HepG2 (cell line): Measurements from ENCODE around the gene ISY1. TPM values are rescaled to one million over a fixed set of nuclear protein-coding genes. Genes with fewer than 3 reads are reported as not detected.

Experiments
- CAMTA2 ChIP-seq: sonication (generic); formaldehyde crosslinking; IDR thresholded peaks from 2 replicates; pipeline ENCODE4 v1.4.0; 2020; ENCODE audit warnings: mild to moderate bottlenecking, missing genetic modification reagents, borderline replicate concordance
- IRF9 ChIP-seq: sonication (generic); formaldehyde crosslinking; IDR thresholded peaks from 2 replicates; pipeline ENCODE4 v1.8.0; 2022; ENCODE audit warnings: missing genetic modification reagents, mild to moderate bottlenecking, borderline replicate concordance
- JDP2 ChIP-seq: sonication (generic); formaldehyde crosslinking; IDR thresholded peaks from 2 replicates; pipeline ENCODE4 v1.8.1; 2022; ENCODE audit warnings: missing genetic modification reagents, borderline replicate concordance
- NRL ChIP-seq: sonication (generic); formaldehyde crosslinking; IDR thresholded peaks from 2 replicates; pipeline ENCODE4 v1.5.0; 2020; ENCODE audit warnings: missing genetic modification reagents, mild to moderate bottlenecking, moderate library complexity, borderline replicate concordance
- POGZ ChIP-seq: sonication (generic); formaldehyde crosslinking; IDR thresholded peaks from 2 replicates; pipeline ENCODE4 v1.4.0; 2020; ENCODE audit warnings: mild to moderate bottlenecking, missing genetic modification reagents
- SMAD3 ChIP-seq: sonication (generic); formaldehyde crosslinking; IDR thresholded peaks from 2 replicates; pipeline ENCODE4 v1.4.0; 2020; ENCODE audit warnings: missing genetic modification reagents
- TARDBP ChIP-seq: sonication (generic); formaldehyde crosslinking; IDR thresholded peaks from 2 replicates; pipeline ENCODE4 v1.8.0; 2022; ENCODE audit warnings: mild to moderate bottlenecking, missing genetic modification reagents
- ZBTB25 ChIP-seq: IDR thresholded peaks from 2 replicates; pipeline ENCODE4 v1.6.1; 2018; ENCODE audit warnings: missing genetic modification reagents
- ZBTB40 ChIP-seq, 2 experiments: fragments of 450-650 bp in 1 of 2; sonication (generic) in 1 of 2; formaldehyde crosslinking in 1 of 2; IDR thresholded peaks; 2 replicates each; pipeline versions ENCODE4 v1.6.1 to v1.8.0; 2016 to 2022; ENCODE audit warnings: antibody characterized with exemption in 1 of 2, mild to moderate bottlenecking in 1 of 2, missing genetic modification reagents in 1 of 2
- ZFP36L2 ChIP-seq: sonication (generic); formaldehyde crosslinking; IDR thresholded peaks from 2 replicates; pipeline ENCODE4 v1.4.0; 2020; ENCODE audit warnings: missing genetic modification reagents
- ZIK1 ChIP-seq: sonication (generic); formaldehyde crosslinking; IDR thresholded peaks from 2 replicates; pipeline ENCODE4 v1.5.0; 2020; ENCODE audit warnings: mild to moderate bottlenecking, low read depth, missing genetic modification reagents, borderline replicate concordance
- ZKSCAN5 ChIP-seq: sonication (generic); formaldehyde crosslinking; IDR thresholded peaks from 2 replicates; pipeline ENCODE4 v1.5.1; 2020; ENCODE audit warnings: mild to moderate bottlenecking, missing genetic modification reagents
- ZNF232 ChIP-seq: sonication (generic); formaldehyde crosslinking; IDR thresholded peaks from 2 replicates; pipeline ENCODE4 v1.4.0; 2020; ENCODE audit warnings: missing genetic modification reagents, borderline replicate concordance
- ZNF484 ChIP-seq: sonication (generic); formaldehyde crosslinking; IDR thresholded peaks from 2 replicates; pipeline ENCODE4 v1.5.1; 2020; ENCODE audit warnings: mild to moderate bottlenecking, low read depth, missing genetic modification reagents, borderline replicate concordance
- ZNF839 ChIP-seq: sonication (generic); formaldehyde crosslinking; IDR thresholded peaks from 2 replicates; pipeline ENCODE4 v1.4.0; 2020; ENCODE audit warnings: missing genetic modification reagents, mild to moderate bottlenecking, borderline replicate concordance
- polyA plus RNA-seq, 8 experiments: library from polyadenylated mRNA; depleted of rRNA in 3 of 8; stranded (reverse) in 7 of 8; unstranded in 1 of 8; fragments of >200 nt; fragmentation: Illumina TruSeq in 4 of 8; extraction: Trizol in 4 of 8; gene quantifications; 2 replicates each; pipeline versions ENCODE4 v1.2.1 to v1.2.3, GENCODE V29; 2011 to 2016; ENCODE audit warnings: low read depth in 4 of 8, missing spikeins in 1 of 8, mixed read lengths in 1 of 8; ENCODE audit not compliant: insufficient read depth in 1 of 8
- total RNA-seq, 5 experiments: library from RNA; depleted of rRNA; stranded (reverse); fragments of >200 nt; fragmentation: Illumina TruSeq; extraction: Trizol; gene quantifications; 2 replicates each; pipeline ENCODE4 v1.2.3, GENCODE V29; 2016; ENCODE audit warnings: low read depth in 1 of 5

The ISY1 gene
- total and polyA plus RNA-seq, 2 of the 13 experiments (the other 11 are each of a cell fraction or from before 2014, with no cell fraction given): 21.0 to 39.1 TPM

- TF ChIP-seq ZBTB40 (IDR thresholded peaks at IDR 0.05) (no peak), ZBTB40 (CRISPR knock-in tag; IDR thresholded peaks at IDR 0.05) (peak; percentile 45; the same call in 1 of the 2 replicates), JDP2 (no peak; the same call in 1 of the 2 replicates), ZKSCAN5 (CRISPR knock-in tag) (no peak; the same call in 1 of the 2 replicates), ZBTB25 (CRISPR knock-in tag) (peak; percentile 94), CAMTA2 (CRISPR knock-in tag) (no peak), ZFP36L2 (CRISPR knock-in tag) (no peak), POGZ (CRISPR knock-in tag) (peak; percentile 54), ZIK1 (CRISPR knock-in tag) (peak; percentile 68; the same call in 1 of the 2 replicates), IRF9 (CRISPR knock-in tag) (peak; percentile 88), ZNF484 (CRISPR knock-in tag) (no peak), SMAD3 (CRISPR knock-in tag) (peak; percentile 70), NRL (CRISPR knock-in tag) (peak; percentile 68; the same call in 1 of the 2 replicates), ZNF232 (CRISPR knock-in tag) (0 out of 2 replicates have a peak, but pooled peaks have one; percentile 13), TARDBP (CRISPR knock-in tag) (peak; percentile 92), ZNF839 (CRISPR knock-in tag) (no peak)
These were observed 41.3 kb downstream of the ISY1 start (continued) for GRCh38 chr3:129119365-129120100.
